ENCODE results near the gene VDAC1.
"Not testable (repeated sequence)": the region's sequence is repeated elsewhere in the genome, so short reads cannot be mapped to it uniquely, and the experiment has no call there.

The VDAC1 gene, protein sequence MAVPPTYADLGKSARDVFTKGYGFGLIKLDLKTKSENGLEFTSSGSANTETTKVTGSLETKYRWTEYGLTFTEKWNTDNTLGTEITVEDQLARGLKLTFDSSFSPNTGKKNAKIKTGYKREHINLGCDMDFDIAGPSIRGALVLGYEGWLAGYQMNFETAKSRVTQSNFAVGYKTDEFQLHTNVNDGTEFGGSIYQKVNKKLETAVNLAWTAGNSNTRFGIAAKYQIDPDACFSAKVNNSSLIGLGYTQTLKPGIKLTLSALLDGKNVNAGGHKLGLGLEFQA

DNA sequence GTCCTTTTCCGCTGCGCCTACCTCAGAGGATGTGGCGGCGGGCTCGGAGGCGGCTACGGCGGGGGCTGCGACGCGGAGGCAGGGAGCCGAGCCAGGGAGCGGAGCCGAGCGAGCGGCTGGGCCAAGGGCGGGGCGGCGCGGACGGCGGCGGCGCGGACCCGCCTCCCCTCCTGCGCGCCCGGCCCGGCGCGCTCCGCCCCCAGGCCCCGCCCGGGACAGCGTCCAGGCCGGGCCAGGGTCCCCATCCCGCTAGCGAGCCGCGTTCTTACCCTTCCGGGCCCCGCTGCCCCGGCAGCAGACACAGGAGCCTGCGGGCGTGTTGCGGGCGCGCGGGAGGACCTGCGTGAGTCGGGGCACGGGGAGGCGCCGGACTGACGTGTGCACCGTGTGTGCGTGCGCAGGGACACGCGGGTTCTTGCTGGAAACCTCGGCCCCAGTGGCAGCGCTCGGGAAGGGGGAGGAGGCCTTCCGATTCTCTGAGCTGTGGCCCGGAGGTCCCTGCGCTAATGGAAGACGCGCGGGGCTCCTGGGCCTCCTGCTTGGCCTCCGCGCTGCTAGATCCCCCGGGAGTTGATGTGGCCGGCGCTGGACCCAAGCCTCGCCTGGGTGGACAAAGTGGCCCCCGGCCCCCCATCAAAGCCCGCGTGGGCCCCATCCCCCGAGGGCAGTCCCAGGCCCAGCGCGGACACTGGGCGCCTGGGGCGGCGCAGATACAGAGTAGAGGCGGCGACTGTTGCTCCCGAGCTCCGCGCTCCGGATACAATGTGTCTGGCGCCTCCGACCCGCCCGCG is at the start of gene VDAC1:
Gene VDAC1 (minus strand): TSS at position 350 of the 791 bp plus-strand sequence. CDS start 11,963 bp downstream, outside the sequence.
- DNase-seq (ENCODE audit: low spot score) = peak; percentile 97
- FAIRE-seq = no peak

DNA sequence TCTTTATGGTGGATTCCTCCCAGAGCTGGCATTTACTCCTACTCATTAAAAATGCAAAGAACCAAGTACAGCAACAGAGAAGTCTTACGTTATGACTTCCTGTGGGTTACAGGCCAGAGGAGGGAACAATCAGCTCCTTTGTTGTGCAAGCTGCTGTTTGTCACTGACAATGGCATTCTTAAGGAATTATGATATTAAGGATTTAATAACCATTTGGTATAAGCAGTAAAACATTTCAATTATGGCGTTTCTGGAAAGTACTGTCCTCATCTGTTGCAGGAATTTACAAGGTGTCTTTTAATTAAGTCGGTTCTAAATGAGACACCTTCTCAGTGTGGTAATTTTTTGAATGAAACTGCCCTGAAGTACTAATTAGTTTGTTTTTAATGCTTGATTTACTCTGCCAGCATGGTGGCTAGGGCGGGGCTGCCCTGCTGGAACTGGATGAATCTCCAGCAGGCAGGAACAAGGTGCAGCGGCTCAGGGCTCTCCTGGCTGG is 49.1 kb upstream of the VDAC1 start:
- FAIRE-seq (no peak), DNase-seq (ENCODE audit: low spot score) (peak; percentile 69)

DNA sequence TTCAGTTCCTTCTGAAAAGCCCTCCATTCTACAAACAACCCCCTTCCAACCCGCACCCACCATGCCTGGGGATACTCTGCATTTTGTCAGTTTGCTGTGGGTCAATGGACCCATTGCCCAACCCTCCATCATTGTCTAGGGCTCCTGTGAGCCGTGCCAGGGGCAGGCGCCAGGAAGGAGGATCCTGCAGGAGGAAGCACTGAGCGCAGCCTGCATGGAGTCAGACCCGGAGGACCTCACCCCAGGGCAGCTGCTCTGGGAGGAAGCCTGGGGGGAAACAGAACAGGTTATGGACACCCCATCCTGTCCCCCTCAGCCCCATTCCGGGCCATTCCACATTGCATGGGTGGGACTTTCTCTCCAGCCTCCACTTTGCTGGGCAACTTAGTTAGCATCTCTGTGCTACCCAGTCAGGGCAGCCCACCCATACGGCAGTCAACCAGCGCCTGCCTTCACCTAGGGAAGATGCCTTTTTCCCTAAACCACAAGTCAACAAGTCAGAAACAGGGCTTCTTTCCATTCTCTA is 48.6 kb upstream of the VDAC1 start:
- FAIRE-seq = no peak
- DNase-seq (ENCODE audit: low spot score) = no peak

DNA sequence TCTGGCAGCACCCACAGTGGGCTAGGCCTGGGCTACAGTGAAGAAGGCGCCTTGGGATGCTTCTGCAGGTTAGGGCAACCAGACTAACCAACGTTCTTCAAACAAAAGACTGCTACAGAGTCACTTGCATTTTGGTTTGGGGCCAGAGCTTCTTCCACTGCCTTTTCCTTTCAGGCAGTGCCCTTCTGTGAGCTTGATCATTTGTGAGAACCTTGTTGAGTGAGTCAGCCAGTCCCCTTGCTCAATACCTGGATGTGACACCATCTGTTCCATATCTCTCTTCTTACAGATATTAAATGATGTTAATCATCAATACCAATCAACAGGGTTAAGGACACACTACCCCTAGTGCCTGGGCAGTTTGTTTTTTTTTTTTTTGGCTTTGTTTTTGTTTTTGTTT is 46.5 kb upstream of the VDAC1 start:
- no peak for FAIRE-seq

DNA sequence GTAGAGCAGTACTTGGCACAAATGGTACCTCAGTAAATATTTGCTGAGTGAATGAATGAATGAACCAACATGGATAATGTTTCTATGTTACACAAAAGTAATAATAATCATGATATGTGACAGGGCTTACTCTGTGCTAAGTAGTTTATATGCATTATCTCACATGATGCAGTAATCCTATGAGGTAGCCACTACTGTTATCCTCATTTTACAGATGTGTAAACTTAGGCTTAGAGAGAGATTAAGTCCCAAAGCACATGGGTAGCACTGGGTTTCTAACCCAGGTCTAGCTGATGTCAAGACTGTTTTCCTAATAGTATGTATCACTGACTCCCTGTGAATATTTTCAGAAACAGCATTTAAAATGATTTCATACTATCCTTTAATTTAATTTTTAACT is 44.1 kb upstream of the VDAC1 start:
- no peak for DNase-seq (ENCODE audit: low spot score)
- FAIRE-seq = no peak

More for the DNA sequence above, 46.5 kb upstream of the VDAC1 start:
- no peak for DNase-seq (ENCODE audit: low spot score)

DNA sequence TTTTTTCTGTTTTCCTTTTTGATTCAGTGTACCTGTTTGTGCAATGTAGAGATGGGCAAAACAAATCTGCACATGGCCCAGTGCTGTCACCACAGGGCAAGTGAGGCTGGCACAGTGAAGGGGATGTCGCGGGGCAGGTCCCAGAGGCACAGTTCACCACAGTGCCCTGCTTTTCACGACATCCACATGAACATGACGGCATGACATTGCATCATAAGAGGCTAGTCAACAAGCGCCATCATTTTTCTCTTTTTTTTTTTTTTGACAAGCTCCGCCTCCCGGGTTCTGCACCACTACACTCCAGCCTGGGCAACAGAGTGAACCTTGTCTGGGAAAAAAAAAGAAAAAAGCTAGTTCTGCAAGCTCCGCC is 42.9 kb upstream of the VDAC1 start:
- FAIRE-seq = no peak
- DNase-seq (ENCODE audit: low spot score) = no peak

DNA sequence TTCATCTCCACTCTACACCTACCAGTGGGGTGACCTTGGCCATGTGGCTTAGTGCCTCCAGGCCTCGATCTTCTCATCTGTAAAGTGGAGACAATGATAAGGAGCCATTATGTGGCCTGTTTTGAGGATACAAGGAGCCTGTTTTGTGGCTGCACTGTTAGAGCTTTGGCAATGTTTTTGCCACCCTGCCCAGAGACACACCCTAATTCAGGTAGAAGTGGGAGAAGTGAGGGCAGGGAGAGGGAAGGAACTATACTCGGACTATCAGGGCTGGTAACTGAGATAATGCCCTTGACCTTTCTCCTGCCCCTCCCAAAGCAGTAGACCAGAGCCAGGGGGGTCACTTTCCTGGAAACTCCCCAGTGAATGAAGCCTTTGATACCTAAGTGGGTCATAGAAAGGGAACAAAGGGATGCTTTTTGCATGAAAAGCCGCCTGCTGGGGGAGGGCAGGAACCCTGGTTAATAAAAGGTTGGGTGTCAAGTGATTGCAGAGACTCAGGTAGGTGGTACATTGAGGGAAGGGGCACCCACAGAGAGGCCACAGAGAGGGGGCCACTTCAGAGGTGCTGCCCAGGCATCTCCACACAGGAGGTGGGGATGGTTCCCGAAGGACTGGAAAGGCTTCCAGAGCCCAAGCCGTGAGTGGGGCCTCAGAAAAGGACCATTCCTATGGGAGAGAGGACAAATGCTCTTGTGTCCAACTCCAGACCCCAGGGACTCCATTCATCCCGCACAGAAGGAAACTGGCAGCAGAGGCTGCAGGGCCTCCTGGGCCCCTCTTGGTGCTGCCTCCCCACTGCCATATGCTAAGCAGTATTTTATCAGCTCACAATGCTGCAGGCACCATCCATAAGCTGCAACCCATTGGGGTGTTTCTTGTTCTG is 42.3 kb upstream of the VDAC1 start:
- FAIRE-seq = no peak
- no peak for DNase-seq (ENCODE audit: low spot score)

DNA sequence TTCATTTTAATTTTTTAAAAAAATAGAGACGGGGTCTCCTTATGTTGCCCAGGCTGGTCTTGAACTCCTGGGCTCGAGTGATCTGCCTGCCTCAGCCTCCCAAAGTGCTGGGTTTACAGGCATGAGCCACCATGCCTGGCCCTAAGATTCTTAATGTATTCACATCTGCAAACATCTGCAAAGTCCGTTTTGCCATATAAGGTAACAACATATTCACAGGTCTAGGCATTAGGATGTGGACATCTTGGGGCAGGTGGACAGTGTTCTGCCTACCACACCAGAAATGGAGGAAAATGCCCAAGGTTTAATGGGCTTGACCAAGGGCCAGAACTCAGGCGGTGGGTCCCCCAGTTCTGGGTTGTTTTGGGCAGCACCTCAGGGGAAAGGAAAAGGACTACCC is 41.6 kb upstream of the VDAC1 start:
- no peak for FAIRE-seq

DNA sequence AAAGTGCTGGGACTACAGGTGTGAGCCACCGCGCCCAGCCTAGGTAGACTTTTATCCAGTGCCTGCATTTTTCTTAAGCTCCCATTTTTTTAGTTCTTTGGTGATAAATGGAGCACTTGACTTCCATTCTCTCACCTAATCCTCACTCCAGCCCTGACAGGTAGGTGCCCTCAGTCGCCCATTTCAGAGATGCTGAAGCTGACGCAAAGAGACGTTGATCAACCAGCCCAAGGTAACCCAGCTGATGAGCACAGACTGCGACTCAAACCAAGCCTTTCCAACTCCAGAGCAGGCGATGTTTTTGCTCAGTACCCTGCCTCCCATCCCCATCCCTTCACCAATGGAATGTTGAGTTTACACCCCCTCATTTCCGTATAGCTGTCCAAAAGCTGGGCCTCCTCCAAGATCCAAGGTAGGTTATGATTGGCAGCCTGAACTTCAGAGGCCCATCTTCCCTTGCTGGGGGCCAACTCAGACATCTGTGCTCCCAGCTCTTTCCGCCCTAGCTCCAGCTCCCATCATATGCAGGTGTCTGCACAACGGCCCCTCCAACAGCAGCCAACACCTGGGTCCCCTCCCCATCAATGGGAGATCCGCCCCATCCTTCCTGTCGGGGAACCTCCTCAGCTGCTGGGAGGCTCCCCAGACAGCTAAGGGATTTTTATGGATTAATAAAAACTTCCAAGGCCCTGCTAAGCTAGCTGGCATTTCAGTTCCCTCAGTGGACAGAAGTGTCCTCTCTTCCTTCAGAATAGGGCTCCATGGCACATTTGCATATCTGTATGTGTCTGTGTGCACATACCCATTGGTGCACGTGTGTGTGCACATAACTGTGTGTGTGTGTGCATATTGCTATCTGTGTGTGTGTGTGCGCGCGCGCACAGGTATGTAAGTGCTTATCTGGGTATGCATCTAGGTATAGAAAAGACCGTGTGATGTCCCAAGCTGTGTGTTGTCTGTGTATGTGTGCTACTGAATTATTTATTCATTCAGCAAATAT is 39.3 kb upstream of the VDAC1 start:
- no peak for FAIRE-seq

More for the DNA sequence above, 41.6 kb upstream of the VDAC1 start:
- no peak for DNase-seq (ENCODE audit: low spot score)

DNA sequence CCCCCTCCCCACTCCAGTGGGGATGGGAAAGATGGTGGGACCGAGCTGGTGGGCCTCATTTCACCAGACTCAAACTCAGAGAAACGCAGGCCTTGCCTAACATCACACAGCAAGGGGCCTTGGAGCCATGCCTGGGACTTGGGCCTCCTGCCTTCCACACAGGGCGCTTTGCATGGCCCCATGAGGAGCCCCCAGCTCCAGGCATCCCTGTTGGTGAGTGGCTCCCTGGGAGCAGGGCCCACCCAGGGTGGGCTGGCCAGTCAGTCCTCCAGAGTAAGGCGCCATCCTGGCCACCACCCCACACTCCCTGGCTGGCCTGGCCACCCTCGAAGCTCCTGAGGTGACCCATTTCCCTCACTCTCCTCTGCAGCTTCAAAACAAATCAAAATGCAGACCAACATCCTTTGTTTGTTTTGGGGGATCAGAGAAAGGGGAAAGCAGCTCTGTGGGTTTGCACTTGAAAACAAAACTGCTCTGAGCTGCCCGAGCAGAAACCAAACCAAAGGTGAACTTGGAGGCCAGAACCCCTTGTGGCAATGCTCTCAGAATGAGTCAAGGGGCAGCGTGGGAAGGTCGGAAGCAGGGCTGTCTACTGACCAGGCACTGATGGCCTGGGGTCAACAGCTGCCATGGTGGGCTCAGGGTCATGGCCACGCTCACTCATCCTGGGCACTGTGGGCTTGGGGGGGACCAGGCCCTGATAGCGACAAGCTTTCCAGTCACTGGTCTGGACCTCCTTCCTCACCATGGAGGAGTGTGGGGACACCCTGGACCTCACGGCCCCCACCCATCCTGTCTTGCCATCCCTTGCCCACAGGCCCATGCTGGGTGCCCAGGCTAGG is 37.0 kb upstream of the VDAC1 start:
- FAIRE-seq = no peak
- DNase-seq (ENCODE audit: low spot score) = no peak

More for the DNA sequence above, 39.3 kb upstream of the VDAC1 start:
- no peak for DNase-seq (ENCODE audit: low spot score)

DNA sequence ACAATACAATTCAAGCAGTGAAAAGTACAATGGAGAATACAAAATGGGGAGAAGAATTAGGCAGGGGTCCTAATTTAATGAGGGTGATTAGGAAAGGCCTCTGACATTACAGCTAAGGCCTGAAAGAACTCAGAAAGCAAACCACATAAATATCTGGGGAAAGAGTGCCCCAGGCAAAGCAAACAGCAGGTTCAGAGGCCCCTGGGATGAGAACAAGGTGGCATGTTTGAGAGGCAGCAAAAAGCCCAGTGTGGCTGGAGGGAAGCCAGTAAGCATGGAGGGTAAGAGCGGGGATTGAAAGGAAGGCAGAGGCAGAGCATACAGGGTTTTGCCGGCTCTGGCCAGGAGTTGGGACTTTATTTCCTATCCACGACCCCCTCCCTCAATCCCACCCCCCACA is 33.4 kb upstream of the VDAC1 start:
- DNase-seq (ENCODE audit: low spot score) (no peak), FAIRE-seq (no peak)

DNA sequence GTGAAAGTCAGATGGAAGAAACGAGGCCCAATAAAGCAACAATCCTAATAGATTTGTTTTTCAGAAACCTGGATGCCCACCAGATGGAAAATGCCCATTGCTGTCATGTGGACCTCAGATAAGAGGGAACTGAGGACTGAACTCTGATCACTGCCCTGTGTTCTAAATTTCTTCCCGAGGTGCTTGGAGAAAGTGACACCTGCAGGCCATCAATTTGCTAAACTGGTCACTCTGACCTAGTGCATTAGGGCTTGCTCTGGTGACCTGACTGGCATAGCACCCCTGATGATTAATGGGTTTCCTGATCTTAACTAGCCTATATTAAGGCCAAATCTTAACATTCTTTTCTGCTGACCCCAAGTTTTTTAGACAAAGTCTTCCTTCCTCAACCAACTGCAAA is 32.4 kb upstream of the VDAC1 start:
- FAIRE-seq (no peak), DNase-seq (ENCODE audit: low spot score) (no peak)

DNA sequence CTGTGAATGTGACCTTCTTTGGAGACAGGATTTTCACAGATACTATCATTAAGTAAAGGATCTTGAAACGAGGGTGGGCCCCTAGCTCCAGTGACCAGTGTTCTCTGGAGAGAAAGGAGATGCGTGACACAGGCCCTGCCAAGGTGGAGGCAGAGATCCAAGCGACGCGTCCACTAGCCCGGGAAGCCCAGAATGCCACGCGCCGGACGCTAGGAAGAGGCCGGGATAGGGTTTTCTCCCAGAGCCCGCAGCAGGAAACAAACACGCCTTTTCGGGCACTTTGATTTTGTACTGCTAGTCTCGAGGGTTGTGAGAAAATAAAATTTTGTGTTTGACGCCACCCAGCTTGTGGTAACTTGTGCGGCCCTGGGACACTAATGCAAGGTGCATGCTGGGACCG is 29.6 kb upstream of the VDAC1 start:
- FAIRE-seq = no peak
- no peak for DNase-seq (ENCODE audit: low spot score)

DNA sequence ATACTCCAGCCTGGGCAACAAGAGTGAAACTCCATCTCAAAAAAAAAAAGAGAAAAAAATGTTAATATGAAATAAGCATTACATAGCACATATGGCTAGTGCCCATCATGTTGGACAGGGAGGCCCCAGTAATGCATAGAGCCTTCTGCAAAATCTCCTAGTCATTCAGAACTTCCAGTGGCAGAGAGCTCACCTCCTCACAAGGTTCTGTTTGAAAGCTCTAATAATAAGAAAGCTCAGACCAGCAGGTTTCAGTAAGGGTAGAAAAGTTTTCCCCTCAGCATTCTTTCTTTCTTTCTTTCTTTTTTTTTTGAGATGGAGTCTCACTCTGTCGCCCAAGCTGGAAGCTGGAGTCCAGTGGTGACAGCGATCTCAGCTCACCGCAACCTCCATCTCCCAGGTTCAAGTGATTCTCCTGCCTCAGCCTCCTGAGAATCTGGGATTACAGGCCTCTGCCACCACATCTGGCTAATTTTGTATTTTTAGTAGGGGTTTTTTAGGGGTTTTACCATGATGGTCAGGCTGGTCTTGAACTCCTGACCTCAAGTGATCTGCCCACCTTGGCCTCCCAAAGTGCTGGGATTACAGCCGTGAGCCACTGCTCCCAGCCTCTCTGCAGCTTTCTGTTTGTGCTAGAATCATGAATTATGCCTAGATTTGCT is 25.7 kb upstream of the VDAC1 start:
- not testable (repeated sequence) for DNase-seq (ENCODE audit: low spot score); FAIRE-seq

DNA sequence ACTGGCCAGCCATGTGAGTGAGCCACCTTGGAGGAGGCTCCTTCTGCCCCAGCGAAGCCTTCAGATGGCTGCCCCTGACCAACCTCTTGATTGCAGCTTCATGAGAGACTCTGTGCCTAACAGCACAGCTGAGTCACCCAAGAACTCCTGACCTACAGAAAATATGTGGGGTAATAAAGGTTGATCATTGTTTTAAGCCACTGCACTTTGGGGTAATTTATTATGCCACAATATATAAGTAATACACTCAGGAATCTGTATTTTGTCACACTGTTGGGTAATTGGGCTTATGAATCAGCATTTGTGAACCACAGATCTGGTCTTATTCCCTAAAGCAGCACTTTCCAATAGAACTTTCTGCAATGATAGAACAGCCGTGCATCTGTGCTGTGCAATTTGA is 24.4 kb upstream of the VDAC1 start:
- FAIRE-seq (no peak), DNase-seq (ENCODE audit: low spot score) (peak; percentile 44)

DNA sequence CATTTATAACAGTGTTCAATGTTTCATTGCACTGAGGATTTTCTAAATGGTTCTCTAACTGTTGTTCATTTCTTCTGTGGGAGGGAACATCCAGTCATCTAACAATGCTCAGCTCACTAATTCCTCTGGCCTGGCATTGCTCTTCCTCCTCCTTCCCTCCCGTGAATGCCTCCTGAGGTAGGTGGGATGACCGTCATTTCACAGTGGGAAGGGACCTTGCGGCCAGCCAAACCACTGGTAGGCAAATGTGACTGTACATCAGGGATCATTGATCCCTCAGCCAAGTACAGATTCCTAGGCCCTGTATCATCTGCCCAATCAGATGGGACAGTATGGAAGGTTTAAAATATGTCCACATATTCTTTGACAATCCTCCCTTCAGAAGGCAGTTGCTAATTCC is 23.7 kb upstream of the VDAC1 start:
- no peak for FAIRE-seq
- no peak for DNase-seq (ENCODE audit: low spot score)

DNA sequence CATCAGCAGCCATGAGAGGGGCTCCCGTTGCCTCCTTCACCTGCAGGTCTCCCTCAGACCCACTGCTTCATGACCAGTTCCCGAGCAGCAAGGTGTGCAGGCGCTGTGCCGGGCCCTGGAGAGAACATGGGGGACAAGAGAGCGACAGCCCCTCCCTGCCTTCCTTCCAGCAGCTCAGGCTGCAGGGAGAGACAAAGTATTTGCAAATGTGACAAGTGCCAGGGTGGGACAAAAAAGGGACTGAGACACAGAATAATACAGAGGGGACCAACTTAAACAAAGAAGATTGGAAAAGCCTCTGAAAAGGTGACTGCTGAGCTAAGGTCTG is 22.5 kb upstream of the VDAC1 start:
- DNase-seq (ENCODE audit: low spot score) = no peak
- FAIRE-seq = no peak

DNA sequence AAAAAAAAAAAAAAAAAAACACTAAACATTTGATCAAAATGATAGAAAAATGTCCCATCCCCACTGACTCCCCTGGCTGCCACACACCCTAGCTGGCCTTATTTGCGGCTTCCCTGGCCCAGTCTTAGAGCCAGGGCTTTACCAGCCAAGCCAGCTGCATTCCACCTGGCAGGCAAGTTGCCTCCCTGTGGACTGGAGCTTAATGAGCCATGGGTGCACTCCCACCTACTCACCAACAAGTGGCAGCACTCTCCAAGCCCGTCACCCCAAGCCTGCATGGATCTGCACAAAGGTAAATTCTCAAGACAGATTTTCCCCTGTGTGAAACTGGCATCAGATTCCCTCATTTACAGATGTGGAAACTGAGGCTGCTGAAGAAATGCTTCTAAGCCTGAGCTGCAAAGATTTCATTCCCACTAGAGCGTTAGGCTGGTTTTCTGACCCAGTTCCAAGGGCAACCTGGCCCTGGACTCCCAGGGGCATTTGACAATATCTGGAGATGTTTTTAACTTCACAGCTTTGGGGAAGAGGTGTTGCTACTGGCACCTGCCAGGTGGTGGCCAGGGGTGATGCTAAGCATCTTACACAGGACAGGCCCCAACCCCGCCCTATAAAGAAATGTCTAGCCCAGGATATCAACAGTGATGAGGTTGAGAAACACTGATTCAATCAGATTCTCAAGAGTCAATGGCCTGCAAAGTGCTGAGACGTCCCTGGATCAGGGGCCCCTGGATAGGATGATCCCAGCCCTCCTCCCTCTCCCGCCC is 21.9 kb upstream of the VDAC1 start:
- DNase-seq (ENCODE audit: low spot score) (peak; percentile 59), FAIRE-seq (no peak)

Data from urothelium cell line (cell line).